BE2C (cell line): Measurements from ENCODE around the gene DUSP28.
A peak's percentile ranks its signal among the peaks of the same experiment; 100 is the strongest.

Experiments
- DNase-seq: peaks from one replicate; pipeline ENCODE4 v3.0.0-alpha.2; 2020
- H3K27me3 ChIP-seq: fragments of 250-450 bp; sonication (Bioruptor Pico); 2 replicates; pipeline ENCODE4 v1.5.1; 2020; ENCODE audit warnings: mild to moderate bottlenecking
- H3K36me3 ChIP-seq: fragments of 250-450 bp; sonication (Bioruptor Pico); 2 replicates; pipeline ENCODE4 v1.5.1; 2020; ENCODE audit warnings: mild to moderate bottlenecking
- H3K4me1 ChIP-seq: fragments of 250-450 bp; sonication (Bioruptor Pico); 2 replicates; pipeline ENCODE4 v1.5.1; 2020
- H3K4me3 ChIP-seq: 2 replicates; pipeline ENCODE4 v1.5.1; 2011; ENCODE audit warnings: low read depth, low read length
- H3K9me3 ChIP-seq: fragments of 250-450 bp; sonication (Bioruptor Pico); 2 replicates; pipeline ENCODE4 v1.5.1; 2020
- CTCF ChIP-seq: IDR thresholded peaks from 2 replicates; pipeline ENCODE4 v1.5.1; 2012; ENCODE audit warnings: mild to moderate bottlenecking, low read depth, low read length

Gene DUSP28

GRCh38 chr2:240601061-240601830 lies 41.1 kb downstream of the DUSP28 start:
- DNase-seq: peak; percentile 8
- no peaks in the 10 kb centered on the region for H3K27me3 ChIP-seq
- TF ChIP-seq CTCF: no peak
- H3K4me3 ChIP-seq: no peak overlapping the region
- no peaks in the 10 kb centered on the region for H3K9me3 ChIP-seq
- no peaks in the 10 kb centered on the region for H3K4me1 ChIP-seq
- peaks cover 3% of the 10 kb centered on the region for H3K36me3 ChIP-seq

GRCh38 chr2:240601831-240602160 lies 41.6 kb downstream of the DUSP28 start:
- Histone ChIP-seq H3K4me3 (no peak overlapping the region), H3K9me3 (no peaks in the 10 kb centered on the region), H3K27me3 (no peaks in the 10 kb centered on the region), H3K36me3 (peaks cover 3% of the 10 kb centered on the region), H3K4me1 (no peaks in the 10 kb centered on the region)
- DNase-seq: no peak
- no peak for TF ChIP-seq CTCF

GRCh38 chr2:240602266-240603050 lies 42.3 kb downstream of the DUSP28 start:
- DNase-seq: no peak
- TF ChIP-seq CTCF: no peak
- Histone ChIP-seq H3K9me3 (no peaks in the 10 kb centered on the region), H3K4me1 (no peaks in the 10 kb centered on the region), H3K27me3 (no peaks in the 10 kb centered on the region), H3K36me3 (peaks cover 3% of the 10 kb centered on the region), H3K4me3 (no peak overlapping the region)

GRCh38 chr2:240603081-240603835 lies 43.1 kb downstream of the DUSP28 start:
- no peaks in the 10 kb centered on the region; the same call in 1 of the 2 replicates for H3K36me3 ChIP-seq
- no peak for DNase-seq

GRCh38 chr2:240603846-240604245 lies 43.7 kb downstream of the DUSP28 start:
- no peak for TF ChIP-seq CTCF
- Histone ChIP-seq H3K4me1 (no peaks in the 10 kb centered on the region), H3K4me3 (no peak overlapping the region), H3K36me3 (no peaks in the 10 kb centered on the region), H3K9me3 (no peaks in the 10 kb centered on the region), H3K27me3 (no peaks in the 10 kb centered on the region; the same call in 1 of the 2 replicates)
- peak; percentile 8 for DNase-seq

More at GRCh38 chr2:240603081-240603835, 43.1 kb downstream of the DUSP28 start:
- H3K4me1 ChIP-seq: no peaks in the 10 kb centered on the region
- no peak overlapping the region for H3K4me3 ChIP-seq
- no peaks in the 10 kb centered on the region for H3K9me3 ChIP-seq
- TF ChIP-seq CTCF: no peak
- no peaks in the 10 kb centered on the region; the same call in 1 of the 2 replicates for H3K27me3 ChIP-seq
